Activated CD8-positive, alpha-beta T cell treated with anti-CD3 and anti-CD28 coated beads, Interleukin-2, amount 10 ng/mL, durations not matched to agents 7 days and 5 days (primary cell): ENCODE measurements around the gene CLCNKA. TPM values are rescaled to one million over a fixed set of nuclear protein-coding genes. Genes with fewer than 3 reads are reported as not detected.
"Not testable (repeated sequence)": the region's sequence is repeated elsewhere in the genome, so short reads cannot be mapped to it uniquely, and the experiment has no call there.

Experiments
- ATAC-seq: fragments of 150-1000 bp; cut with Tn5 transposase; one replicate; pipeline ENCODE4 v1.10.0; 2021; ENCODE audit warnings: moderate library complexity
- CTCF ChIA-PET: fragments of 350-600 bp; sonication (Branson Sonifier 250); formaldehyde crosslinking; loops from one replicate; lab custom pipeline; 2021; ENCODE audit warnings: antibody characterized with exemption; lab: Charles Lee
- POLR2A ChIA-PET: fragments of 350-600 bp; sonication (Branson Sonifier 250); formaldehyde crosslinking; loops from one replicate; lab custom pipeline; 2021; ENCODE audit warnings: antibody characterized with exemption; lab: Charles Lee
- DNase-seq: peaks from one replicate; pipeline ENCODE4 v3.0.0-alpha.2; 2020
- H3K27ac Mint-ChIP-seq: one replicate; pipeline ENCODE4 v1.8.0; 2021; ENCODE audit warnings: mild to moderate bottlenecking, mixed read lengths
- H3K27me3 Mint-ChIP-seq: one replicate; pipeline ENCODE4 v1.8.0; 2021; ENCODE audit warnings: low read depth, mixed read lengths
- H3K36me3 Mint-ChIP-seq: one replicate; pipeline ENCODE4 v1.8.0; 2021; ENCODE audit warnings: low read depth, mixed read lengths
- H3K4me1 Mint-ChIP-seq: one replicate; pipeline ENCODE4 v1.8.0; 2021; ENCODE audit warnings: low read depth, mixed read lengths
- H3K4me3 Mint-ChIP-seq: one replicate; pipeline ENCODE4 v1.8.0; 2021; ENCODE audit warnings: mild to moderate bottlenecking, mixed read lengths
- H3K9me3 Mint-ChIP-seq: one replicate; pipeline ENCODE4 v1.8.0; 2022; ENCODE audit warnings: mixed read lengths; ENCODE audit not compliant: insufficient read depth
- total RNA-seq, 2 experiments: library from RNA; stranded (reverse); gene quantifications; one replicate each; pipeline ENCODE4 v1.2.3, GENCODE V29; 2021

The CLCNKA gene
- total RNA-seq, 2 experiments from 2014 or later: not detected

DNA sequence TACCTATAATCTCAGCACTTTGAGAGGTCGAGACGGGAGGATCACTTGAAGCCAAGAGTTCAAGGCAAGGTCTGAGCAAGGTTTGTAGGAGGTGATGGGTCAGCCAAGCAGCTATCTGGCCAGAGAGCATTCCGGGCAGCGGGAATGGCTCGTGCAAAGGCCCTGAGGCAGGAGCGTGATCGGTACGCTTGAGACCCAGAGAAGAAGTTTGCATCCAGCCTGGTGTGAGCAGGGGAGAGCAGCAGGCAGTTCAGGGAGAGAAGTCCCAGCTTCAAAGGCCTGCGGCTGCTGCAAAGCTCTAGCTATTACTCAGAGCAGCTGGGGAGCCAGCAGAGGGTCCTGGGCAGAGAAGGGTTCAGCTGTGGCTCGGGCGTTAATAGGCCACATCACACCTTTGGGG lies 22.9 kb upstream of the CLCNKA start:
- H3K4me3 Mint-ChIP-seq: no peak overlapping the region
- H3K4me1 Mint-ChIP-seq: no peaks in the 10 kb centered on the region
- H3K27me3 Mint-ChIP-seq: peaks cover 6% of the 10 kb centered on the region
- ChIA-PET CTCF (interaction anchor here (0.6 to 1.6 kb wide), 2 partner anchors 11 to 207 kb away, joined by 3 read pairs; no protein-coding TSS in a partner anchor), POLR2A (interaction anchor here (0.6 kb wide), 1 partner anchor 212 kb away, joined by 3 read pairs; no protein-coding TSS in a partner anchor)
- H3K36me3 Mint-ChIP-seq: no peaks in the 10 kb centered on the region
- no peaks in the 10 kb centered on the region for H3K9me3 Mint-ChIP-seq
- no peak overlapping the region for H3K27ac Mint-ChIP-seq
- no peak for DNase-seq
- ATAC-seq: no peak

DNA sequence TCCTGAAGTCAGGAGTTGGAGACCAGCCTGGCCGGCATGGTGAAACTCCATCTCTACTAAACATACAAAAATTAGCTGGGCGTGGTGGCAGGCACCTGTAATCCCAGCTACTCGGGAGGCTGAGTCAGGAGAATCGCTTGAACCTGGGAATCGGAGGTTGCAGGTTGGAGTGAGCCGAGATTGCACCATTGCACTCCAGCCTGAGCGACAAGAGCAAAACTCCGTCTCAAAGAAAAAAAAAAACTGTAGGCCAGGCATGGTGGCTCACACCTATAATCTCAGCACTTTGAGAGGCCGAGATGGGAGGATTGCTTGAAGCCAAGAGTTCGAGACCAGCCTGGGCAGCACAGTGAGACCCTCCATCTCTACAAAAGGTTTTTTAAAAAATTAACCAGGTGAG lies 20.6 kb upstream of the CLCNKA start:
- H3K9me3 Mint-ChIP-seq, H3K27ac Mint-ChIP-seq, H3K27me3 Mint-ChIP-seq, POLR2A ChIA-PET, H3K4me1 Mint-ChIP-seq, H3K36me3 Mint-ChIP-seq, CTCF ChIA-PET, ATAC-seq, DNase-seq, H3K4me3 Mint-ChIP-seq: not testable (repeated sequence)

DNA sequence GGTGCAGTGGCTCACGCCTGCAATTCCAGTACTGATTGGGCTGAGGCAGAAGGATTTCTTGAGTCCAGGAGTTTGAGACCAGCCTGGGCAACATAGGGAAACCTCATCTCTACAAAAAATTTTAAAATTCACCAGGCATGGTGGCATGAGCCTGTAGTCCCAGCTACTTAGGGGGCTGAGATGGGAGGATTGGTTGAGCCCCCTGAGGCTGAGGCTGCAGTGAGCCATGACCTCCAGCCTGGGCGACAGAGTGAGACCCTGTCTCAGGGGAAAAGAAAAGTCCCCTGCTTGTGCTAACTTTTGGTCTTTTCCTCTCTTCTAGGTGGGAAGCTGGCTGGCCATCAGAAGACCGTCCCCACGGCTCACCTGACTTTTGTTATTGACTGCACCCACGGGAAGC lies 16.2 kb upstream of the CLCNKA start:
- H3K27ac Mint-ChIP-seq: no peak overlapping the region
- ChIA-PET POLR2A (no interaction called here), CTCF (interaction anchor here (1.7 to 3.0 kb wide), 2 partner anchors 11 to 214 kb away, joined by 7 to 11 read pairs; no protein-coding TSS in a partner anchor)
- no peak for DNase-seq
- H3K4me1 Mint-ChIP-seq: peaks cover 12% of the 10 kb centered on the region
- no peaks in the 10 kb centered on the region for H3K36me3 Mint-ChIP-seq
- no peak overlapping the region for H3K4me3 Mint-ChIP-seq
- no peaks in the 10 kb centered on the region for H3K9me3 Mint-ChIP-seq
- peaks cover 5% of the 10 kb centered on the region for H3K27me3 Mint-ChIP-seq
- no peak for ATAC-seq

DNA sequence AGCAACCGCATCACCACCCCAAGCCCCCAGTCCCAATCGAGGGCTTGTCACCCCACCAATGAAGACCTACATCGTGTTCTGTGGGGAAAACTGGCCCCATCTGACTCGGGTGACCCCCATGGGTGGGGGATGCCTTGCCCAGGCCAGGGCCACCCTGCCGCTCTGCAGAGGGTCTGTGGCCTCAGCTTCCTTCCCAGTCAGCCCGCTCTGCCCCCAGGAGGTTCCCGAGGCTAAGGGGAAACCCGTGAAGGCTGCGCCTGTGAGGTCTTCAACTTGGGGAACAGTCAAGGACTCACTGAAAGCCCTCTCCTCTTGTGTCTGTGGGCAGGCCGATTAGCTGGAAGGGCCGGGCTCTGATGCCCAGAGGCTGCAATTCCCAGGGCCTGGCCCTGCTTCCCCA lies 15.8 kb upstream of the CLCNKA start:
- Mint-ChIP-seq H3K4me3 (no peak overlapping the region), H3K36me3 (no peaks in the 10 kb centered on the region), H3K27ac (no peak overlapping the region), H3K9me3 (no peaks in the 10 kb centered on the region), H3K27me3 (peaks cover 5% of the 10 kb centered on the region), H3K4me1 (peaks cover 12% of the 10 kb centered on the region)
- POLR2A ChIA-PET: no interaction called here
- ATAC-seq (no peak), DNase-seq (no peak)
- CTCF ChIA-PET: interaction anchor here (1.0 to 3.0 kb wide), 2 partner anchors 11 to 215 kb away, joined by 3 to 11 read pairs; no protein-coding TSS in a partner anchor

DNA sequence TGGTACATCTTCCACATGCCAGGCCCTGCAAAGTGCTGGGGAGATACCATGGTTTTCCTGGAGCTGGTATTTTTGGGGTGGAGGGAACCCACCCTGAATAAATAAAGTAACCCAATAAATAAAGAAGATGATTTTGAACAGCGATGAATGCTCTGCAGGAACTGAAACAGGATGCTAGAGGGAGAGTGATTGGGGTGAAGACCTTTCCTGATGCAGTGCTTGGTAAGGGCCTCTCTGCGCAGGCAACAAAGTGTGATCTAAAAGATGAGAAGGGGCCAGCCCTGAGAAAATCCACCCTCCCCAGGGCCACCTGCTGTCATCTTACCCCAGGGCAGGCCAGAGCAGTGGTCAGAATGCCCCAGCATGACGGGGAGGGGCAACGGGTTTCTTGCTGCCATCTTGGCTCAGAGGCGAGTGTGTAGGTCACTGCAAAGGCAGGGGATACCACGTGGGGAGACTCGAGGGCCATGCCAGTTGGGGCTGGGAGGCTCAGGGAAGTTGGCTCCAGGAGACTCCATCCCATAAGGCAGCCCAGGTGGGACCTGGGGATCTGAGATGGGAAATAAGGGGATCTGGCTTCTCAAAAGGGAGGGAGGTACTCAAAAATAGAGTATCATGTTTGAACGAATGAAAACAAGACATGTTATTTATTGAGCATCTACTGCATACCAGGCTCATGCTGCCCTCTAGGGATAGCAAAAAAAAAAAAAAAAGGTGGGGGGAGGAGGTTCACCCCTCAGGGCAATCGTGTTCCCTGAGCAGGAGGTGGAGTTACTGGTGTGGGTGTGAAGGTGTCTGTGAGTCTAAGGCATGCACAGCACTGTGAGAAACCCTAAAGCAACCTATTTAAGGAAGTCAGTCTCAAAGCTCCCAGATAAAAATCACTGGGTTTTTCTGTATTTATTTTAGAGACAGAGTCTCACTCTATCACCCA lies 15.0 kb upstream of the CLCNKA start:
- no peak overlapping the region for H3K27ac Mint-ChIP-seq
- ATAC-seq: peak; percentile 45
- CTCF ChIA-PET: interaction anchor here (0.8 to 3.0 kb wide), 15 partner anchors 10 to 215 kb away, joined by 3 to 11 read pairs (median 3); no protein-coding TSS in a partner anchor
- H3K27me3 Mint-ChIP-seq: peaks cover 5% of the 10 kb centered on the region
- DNase-seq: no peak
- peaks cover 12% of the 10 kb centered on the region for H3K4me1 Mint-ChIP-seq
- POLR2A ChIA-PET: interaction anchor here (0.5 kb wide), 1 partner anchor 78 kb away, joined by 3 read pairs; no protein-coding TSS in a partner anchor
- H3K9me3 Mint-ChIP-seq: no peaks in the 10 kb centered on the region
- no peak overlapping the region for H3K4me3 Mint-ChIP-seq
- H3K36me3 Mint-ChIP-seq: no peaks in the 10 kb centered on the region

DNA sequence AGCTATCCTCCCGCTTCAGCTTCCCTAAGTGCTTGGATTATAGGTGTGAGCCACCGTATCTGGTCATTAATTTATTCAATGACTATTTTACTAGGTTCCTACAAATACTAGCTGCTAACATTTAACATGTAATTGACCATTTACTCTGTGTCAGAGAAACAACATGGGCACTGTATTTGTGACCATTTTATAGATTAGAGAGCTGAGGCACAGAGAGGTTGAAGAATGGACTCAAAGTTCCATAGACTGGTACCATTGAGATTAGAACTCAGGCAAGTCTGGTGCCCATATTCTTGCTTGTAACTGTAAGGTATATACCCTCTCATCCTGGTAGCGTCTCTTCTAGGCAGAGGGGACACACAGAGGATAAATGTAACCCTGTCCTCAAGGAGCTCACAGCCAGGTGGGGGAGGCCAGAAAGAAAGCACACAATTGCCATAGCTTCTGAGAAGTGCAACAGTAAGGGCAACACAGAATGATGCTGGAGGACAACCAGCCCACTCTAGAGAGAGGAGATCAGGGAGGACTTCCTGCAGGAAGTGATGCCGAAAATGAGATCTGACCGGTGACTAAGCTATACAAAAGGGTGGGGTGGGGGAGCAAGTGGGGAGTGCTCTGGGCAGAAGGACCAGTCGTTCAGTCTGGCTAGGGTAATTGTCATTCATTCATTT lies 14.0 kb upstream of the CLCNKA start:
- DNase-seq (no peak), ATAC-seq (no peak)
- H3K4me3 Mint-ChIP-seq: no peak overlapping the region
- peaks cover 5% of the 10 kb centered on the region for H3K27me3 Mint-ChIP-seq
- CTCF ChIA-PET: interaction anchor here (0.7 to 3.0 kb wide), 18 partner anchors 11 to 237 kb away, joined by 3 to 11 read pairs (median 3); no protein-coding TSS in a partner anchor
- no peak overlapping the region for H3K27ac Mint-ChIP-seq
- no peaks in the 10 kb centered on the region for H3K36me3 Mint-ChIP-seq
- H3K4me1 Mint-ChIP-seq: peaks cover 18% of the 10 kb centered on the region
- H3K9me3 Mint-ChIP-seq: no peaks in the 10 kb centered on the region
- POLR2A ChIA-PET: no interaction called here

DNA sequence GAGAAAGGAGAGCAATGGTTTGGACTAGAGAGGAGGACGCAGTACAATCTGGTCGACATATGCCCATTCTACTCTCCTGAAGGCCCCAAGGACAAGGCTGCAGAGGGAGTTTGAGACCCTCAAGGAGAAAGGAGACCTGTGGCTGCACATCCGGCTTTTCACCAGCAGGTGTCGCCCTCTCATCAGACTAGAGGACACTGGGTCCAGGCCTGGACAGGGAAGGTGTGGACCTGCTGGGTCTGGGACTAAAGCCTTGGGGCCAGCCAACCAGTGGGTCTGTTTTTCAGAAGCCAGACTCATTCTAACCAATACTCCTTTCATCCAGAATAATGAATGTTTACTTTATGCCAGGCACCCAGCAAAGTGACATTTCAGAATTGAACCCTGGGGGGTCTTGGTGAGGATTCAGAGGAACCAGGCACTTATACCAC lies 12.8 kb upstream of the CLCNKA start:
- Mint-ChIP-seq H3K9me3 (no peaks in the 10 kb centered on the region), H3K4me3 (no peak overlapping the region), H3K4me1 (peaks cover 18% of the 10 kb centered on the region), H3K27me3 (peaks cover 5% of the 10 kb centered on the region), H3K27ac (no peak overlapping the region), H3K36me3 (no peaks in the 10 kb centered on the region)
- peak; percentile 82 for DNase-seq
- peak; percentile 64 for ATAC-seq
- ChIA-PET POLR2A (no interaction called here), CTCF (interaction anchor here (0.6 to 2.0 kb wide), 9 partner anchors 11 to 206 kb away, joined by 3 to 5 read pairs (median 3); partner anchors contain the start of genes CLCNKA and SPEN)

DNA sequence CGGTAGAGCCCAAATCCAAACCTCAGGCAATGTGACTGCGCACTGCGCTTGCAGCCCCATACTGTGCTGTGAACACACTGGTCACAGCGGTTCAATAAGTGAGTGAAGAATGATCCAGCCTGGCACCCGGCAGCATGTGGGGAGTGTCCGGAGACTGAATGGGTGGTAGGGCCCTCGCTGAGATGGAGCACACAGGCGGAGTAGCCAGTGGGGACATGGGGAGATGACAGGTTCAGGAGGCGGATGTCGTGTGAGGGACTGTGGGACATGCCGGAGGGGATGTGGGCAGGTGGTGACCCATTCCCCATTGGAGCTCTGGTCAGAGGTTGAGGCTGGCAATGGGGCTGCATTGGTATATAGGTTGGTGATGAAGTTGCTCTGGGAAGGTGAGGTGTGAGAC lies 12.2 kb upstream of the CLCNKA start:
- Mint-ChIP-seq H3K27ac (no peak overlapping the region), H3K4me1 (peaks cover 18% of the 10 kb centered on the region), H3K27me3 (peaks cover 9% of the 10 kb centered on the region), H3K4me3 (no peak overlapping the region), H3K36me3 (no peaks in the 10 kb centered on the region), H3K9me3 (no peaks in the 10 kb centered on the region)
- DNase-seq: no peak
- no peak for ATAC-seq
- POLR2A ChIA-PET: no interaction called here
- CTCF ChIA-PET: interaction anchor here (0.6 to 2.0 kb wide), 13 partner anchors 11 to 339 kb away, joined by 3 to 6 read pairs (median 4); partner anchors contain the start of genes CLCNKA and SPEN

DNA sequence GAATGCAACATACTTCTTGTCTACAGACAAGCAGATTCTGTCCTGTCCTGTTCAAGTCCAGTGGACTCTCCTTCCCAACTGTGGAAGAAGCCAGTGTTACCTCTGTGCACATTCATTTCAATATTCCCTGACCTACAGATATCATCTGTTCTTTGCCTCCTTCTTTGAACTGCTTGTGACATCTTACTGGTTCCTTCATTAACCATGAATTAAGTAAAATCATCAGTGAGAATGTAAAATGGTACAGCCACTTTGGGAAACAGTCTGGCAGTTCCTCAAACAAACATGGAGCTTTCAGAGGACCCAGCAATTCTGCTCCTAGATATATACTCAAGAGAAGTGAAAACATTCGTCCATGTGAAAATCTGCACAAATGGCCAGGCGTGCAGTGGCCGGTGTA lies 11.0 kb upstream of the CLCNKA start:
- Mint-ChIP-seq H3K27me3 (peaks cover 10% of the 10 kb centered on the region), H3K27ac (no peak overlapping the region), H3K9me3 (no peaks in the 10 kb centered on the region), H3K4me1 (peaks cover 18% of the 10 kb centered on the region), H3K4me3 (no peak overlapping the region), H3K36me3 (no peaks in the 10 kb centered on the region)
- no peak for ATAC-seq
- ChIA-PET CTCF (interaction anchor here (1.3 to 2.0 kb wide), 4 partner anchors 45 to 219 kb away, joined by 4 to 6 read pairs (median 4); no protein-coding TSS in a partner anchor), POLR2A (no interaction called here)
- no peak for DNase-seq

DNA sequence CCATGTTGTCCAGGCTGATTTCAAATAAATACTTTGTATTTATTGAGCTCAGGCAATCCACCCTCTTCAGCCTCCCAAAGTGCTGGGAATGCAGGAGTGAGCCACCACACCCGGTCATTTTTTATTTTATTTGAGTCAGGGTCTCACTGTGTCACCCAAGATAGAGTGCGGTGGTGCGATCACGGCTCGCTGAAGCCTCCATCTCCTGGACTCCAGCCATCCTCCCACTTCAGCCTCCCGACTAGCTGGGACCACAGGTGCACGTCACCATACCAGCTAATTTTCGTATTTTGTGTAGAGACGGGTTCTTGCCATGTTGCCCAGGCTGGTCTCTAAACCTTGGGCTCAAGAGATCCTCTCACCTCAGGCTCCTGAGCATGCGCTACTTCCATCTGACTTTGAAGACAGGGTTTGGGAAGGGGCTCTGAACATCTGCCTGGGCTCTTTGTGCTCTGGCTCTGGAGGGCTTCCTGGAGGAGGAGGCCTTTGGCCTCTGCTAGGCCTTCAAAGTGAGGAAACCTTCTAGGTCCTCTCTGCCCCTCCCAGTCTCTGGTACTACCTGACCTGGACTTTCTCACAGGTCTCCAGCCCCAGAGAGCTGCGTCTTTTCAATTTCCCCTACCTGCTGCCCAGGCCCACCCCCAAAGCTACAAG lies 9.8 kb upstream of the CLCNKA start:
- POLR2A ChIA-PET: interaction anchor here (0.9 kb wide), 1 partner anchor 502 kb away, joined by 3 read pairs; the partner anchor contains the start of gene RNU1-1

More for the DNA sequence above, 9.8 kb upstream of the CLCNKA start:
- ATAC-seq (no peak), DNase-seq (no peak)
- Mint-ChIP-seq H3K4me3 (no peak overlapping the region), H3K36me3 (no peaks in the 10 kb centered on the region), H3K4me1 (peaks cover 12% of the 10 kb centered on the region), H3K9me3 (no peaks in the 10 kb centered on the region), H3K27ac (peak overlapping the region; percentile 25), H3K27me3 (peaks cover 10% of the 10 kb centered on the region)
- CTCF ChIA-PET: interaction anchor here (1.9 kb wide), 1 partner anchor 44 kb away, joined by 8 read pairs; no protein-coding TSS in a partner anchor
